AG09319 (cell line): Measurements from ENCODE around the gene ERC1.

Experiments used
- DNase-seq: peaks from one replicate; pipeline ENCODE4 v3.0.0-alpha.2; 2010; ENCODE audit warnings: low read depth; ENCODE audit errors: extremely low read depth
- CTCF ChIP-seq: IDR thresholded peaks from 2 replicates; pipeline ENCODE4 v1.5.1; 2011; ENCODE audit warnings: low read depth, mild to moderate bottlenecking, inconsistent platforms, low read length, moderate library complexity

Gene ERC1

GRCh38 chr12:1439687-1440086 is 448.7 kb downstream of the ERC1 start:
- no peak for TF ChIP-seq CTCF
- no peak for DNase-seq

- TF ChIP-seq CTCF: no peak
- peak; percentile 12 for DNase-seq
Measured at GRCh38 chr12:1443421-1444141, 452.6 kb downstream of the ERC1 start.

GRCh38 chr12:1444142-1444516 is 453.1 kb downstream of the ERC1 start:
- no peak for DNase-seq
- no peak for TF ChIP-seq CTCF

- DNase-seq: no peak
- no peak for TF ChIP-seq CTCF
Measured at GRCh38 chr12:1445807-1446206, 454.8 kb downstream of the ERC1 start.

GRCh38 chr12:1448336-1448735 is 457.3 kb downstream of the ERC1 start:
- TF ChIP-seq CTCF: no peak
- DNase-seq: no peak

- no peak for DNase-seq
- no peak for TF ChIP-seq CTCF
Measured at GRCh38 chr12:1453810-1454209, 462.8 kb downstream of the ERC1 start.

GRCh38 chr12:1456885-1457284 is 465.9 kb downstream of the ERC1 start:
- no peak for TF ChIP-seq CTCF
- no peak for DNase-seq
